Kidney epithelial cell (primary cell): ENCODE measurements around the gene H3-3A. TPM values are rescaled to one million over a fixed set of nuclear protein-coding genes. Genes with fewer than 3 reads are reported as not detected.

Source experiments
- DNase-seq: peaks from one replicate; pipeline ENCODE4 v3.0.0-alpha.2; 2010; ENCODE audit warnings: low read depth
- H3K27me3 ChIP-seq: 2 replicates; pipeline ENCODE4 v1.6.0; 2011; ENCODE audit warnings: low read length; ENCODE audit not compliant: control insufficient read depth, insufficient read depth
- H3K36me3 ChIP-seq: 2 replicates; pipeline ENCODE4 v1.5.1; 2011; ENCODE audit warnings: low read length; ENCODE audit not compliant: control insufficient read depth, insufficient read depth
- H3K4me3 ChIP-seq: 2 replicates; pipeline ENCODE4 v1.5.1; 2011; ENCODE audit warnings: low read depth, mild to moderate bottlenecking, control low read depth, low read length
- total RNA-seq: library from RNA; depleted of rRNA; stranded (reverse); fragments of >200 nt; gene quantifications from 2 replicates; pipeline ENCODE4 v1.2.3, GENCODE V29; 2015
- TF ChIP-seq, protein P1 (sequence below): IDR thresholded peaks from 2 replicates; pipeline ENCODE4 v1.5.1; 2011; ENCODE audit warnings: mild to moderate bottlenecking, moderate library complexity, low read length, control low read depth, inconsistent platforms; ENCODE audit not compliant: insufficient read depth, poor library complexity, severe bottlenecking

H3-3A gene
- total RNA-seq, 1 donor from 2014 or later: 353 TPM

DNA sequence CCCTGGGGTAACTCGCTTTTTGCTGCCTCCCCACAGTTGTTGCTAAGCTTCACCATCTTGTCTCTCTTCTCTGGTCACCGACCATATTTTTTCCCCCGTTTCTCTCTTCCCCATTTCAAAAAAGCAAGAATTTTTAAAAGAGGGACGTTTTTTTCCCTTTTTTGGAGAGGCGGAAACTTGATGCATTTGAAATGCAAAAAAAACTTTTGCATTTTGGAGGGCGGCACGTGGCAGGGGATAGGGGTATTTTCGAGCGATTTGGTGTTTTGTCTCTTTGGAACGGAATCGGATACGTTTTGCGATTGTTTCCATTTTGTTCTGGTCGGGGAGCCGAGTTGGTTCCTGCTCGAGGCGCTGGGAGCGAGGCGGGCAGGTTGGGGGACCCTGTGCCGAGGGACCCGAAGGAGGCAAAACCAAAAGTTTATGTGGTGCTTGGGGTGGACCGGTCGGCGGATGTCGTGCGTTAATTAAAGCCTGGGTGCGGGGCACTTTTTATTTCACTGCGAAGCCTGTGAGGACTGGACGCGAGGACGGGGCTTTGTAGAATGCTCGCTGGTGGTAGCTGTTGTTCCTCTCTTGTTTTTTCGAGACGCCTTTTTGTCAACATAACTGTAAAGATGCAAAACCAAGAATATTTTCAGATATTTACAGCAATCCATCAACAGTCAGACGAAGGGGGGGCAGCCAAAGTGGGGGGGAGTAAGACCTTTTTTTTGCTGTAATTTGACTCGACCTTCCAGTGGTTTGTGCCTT, 884 bp downstream of the H3-3A start:
- H3K4me3 ChIP-seq: peak overlapping the region; percentile 77
- TF ChIP-seq, protein P1, sequence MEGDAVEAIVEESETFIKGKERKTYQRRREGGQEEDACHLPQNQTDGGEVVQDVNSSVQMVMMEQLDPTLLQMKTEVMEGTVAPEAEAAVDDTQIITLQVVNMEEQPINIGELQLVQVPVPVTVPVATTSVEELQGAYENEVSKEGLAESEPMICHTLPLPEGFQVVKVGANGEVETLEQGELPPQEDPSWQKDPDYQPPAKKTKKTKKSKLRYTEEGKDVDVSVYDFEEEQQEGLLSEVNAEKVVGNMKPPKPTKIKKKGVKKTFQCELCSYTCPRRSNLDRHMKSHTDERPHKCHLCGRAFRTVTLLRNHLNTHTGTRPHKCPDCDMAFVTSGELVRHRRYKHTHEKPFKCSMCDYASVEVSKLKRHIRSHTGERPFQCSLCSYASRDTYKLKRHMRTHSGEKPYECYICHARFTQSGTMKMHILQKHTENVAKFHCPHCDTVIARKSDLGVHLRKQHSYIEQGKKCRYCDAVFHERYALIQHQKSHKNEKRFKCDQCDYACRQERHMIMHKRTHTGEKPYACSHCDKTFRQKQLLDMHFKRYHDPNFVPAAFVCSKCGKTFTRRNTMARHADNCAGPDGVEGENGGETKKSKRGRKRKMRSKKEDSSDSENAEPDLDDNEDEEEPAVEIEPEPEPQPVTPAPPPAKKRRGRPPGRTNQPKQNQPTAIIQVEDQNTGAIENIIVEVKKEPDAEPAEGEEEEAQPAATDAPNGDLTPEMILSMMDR: no peak
- H3K36me3 ChIP-seq: no peaks in the 10 kb centered on the region
- no peaks in the 10 kb centered on the region for H3K27me3 ChIP-seq
- no peak for DNase-seq

DNA sequence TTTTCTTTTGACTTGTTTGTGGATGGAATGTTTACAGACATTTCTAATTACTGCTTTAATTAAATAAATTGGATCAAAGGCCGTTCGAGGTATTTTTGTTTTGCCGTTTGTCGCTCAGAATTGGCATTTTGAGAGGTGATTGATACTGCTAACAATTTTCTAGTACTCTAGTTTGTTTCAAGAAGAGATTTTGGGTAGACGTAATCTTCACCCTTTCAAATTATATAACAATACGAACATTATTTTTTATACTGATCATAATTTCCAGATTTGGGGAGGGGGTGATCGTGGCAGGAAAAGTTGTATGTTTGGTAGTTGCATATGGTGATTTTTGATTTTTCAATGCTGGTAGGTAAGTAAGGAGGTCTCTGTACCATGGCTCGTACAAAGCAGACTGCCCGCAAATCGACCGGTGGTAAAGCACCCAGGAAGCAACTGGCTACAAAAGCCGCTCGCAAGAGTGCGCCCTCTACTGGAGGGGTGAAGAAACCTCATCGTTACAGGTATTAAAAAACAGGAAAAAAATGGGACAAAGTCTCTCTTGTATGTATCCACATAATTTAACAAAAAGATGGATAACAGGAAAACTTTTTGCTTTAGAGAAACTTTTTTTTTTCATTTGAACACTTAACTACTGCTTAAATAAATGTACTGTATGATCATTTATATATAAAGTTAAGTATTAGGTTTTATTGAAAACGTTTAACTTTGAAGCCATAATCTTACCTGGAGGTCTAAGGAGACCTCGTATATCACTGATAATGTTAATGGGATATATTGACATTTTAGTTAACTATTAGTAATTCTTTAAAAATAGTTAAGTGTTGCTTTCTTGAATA, 1.7 kb downstream of the H3-3A start:
- H3K36me3 ChIP-seq: no peaks in the 10 kb centered on the region
- no peaks in the 10 kb centered on the region for H3K27me3 ChIP-seq
- H3K4me3 ChIP-seq: peak overlapping the region; percentile 77
- no peak for DNase-seq
- TF ChIP-seq, protein P1: peak; percentile 60

DNA sequence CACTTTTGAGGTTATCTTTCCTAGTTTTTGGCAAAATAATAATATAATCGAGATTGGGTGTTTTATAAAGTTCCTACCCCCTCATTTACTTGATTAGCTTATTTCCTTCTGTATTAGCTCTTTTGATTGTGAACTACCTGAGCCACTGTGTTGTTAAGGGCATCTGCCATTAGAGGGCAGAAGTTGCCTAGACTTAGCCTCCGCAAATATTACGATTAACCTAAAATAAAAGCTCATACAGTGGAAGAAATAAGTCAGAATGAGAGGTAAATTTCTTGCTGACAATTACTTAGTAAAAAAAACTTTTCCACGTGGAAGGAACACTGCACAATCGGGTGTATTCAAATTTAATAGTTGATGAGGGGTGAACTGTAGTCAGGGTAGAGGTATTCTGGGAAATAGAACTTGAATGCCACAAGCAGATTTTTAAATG, 2.3 kb downstream of the H3-3A start:
- TF ChIP-seq, protein P1: peak; percentile 76
- peak overlapping the region; percentile 77 for H3K4me3 ChIP-seq
- no peak for DNase-seq
- H3K36me3 ChIP-seq: no peaks in the 10 kb centered on the region
- H3K27me3 ChIP-seq: no peaks in the 10 kb centered on the region

DNA sequence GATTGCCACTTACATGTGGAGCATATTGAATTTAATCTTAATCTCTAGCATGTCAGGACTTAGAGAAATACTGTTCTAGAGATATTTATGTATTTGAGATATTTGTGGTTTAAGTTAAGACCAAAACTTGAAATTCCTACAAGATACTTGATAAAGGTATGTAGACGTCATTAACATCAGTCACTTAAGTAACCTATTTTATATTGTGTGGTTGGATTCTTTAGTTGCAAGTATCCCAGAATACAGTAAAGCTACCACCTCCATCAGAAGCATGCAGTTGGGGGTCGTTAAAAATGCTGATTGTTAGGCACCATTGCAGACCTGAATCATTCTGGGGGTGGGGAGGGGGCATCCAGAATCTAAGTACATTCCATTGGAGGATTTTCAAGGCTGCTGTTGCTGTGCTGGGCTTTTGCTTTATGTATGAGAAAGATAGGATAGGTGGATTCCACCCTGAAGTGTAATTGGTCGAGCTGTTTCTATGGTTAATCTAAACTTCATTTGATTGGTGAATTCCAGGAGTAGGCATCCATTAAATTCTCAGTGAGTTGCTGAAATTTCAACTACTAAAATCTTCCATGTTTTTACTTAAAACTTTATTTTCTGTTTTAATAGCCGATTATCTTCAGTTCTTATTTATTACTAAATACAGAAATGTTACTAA, 4.0 kb downstream of the H3-3A start:
- TF ChIP-seq, protein P1: no peak
- DNase-seq: no peak
- no peak overlapping the region for H3K4me3 ChIP-seq
- H3K36me3 ChIP-seq: no peaks in the 10 kb centered on the region
- H3K27me3 ChIP-seq: no peaks in the 10 kb centered on the region

DNA sequence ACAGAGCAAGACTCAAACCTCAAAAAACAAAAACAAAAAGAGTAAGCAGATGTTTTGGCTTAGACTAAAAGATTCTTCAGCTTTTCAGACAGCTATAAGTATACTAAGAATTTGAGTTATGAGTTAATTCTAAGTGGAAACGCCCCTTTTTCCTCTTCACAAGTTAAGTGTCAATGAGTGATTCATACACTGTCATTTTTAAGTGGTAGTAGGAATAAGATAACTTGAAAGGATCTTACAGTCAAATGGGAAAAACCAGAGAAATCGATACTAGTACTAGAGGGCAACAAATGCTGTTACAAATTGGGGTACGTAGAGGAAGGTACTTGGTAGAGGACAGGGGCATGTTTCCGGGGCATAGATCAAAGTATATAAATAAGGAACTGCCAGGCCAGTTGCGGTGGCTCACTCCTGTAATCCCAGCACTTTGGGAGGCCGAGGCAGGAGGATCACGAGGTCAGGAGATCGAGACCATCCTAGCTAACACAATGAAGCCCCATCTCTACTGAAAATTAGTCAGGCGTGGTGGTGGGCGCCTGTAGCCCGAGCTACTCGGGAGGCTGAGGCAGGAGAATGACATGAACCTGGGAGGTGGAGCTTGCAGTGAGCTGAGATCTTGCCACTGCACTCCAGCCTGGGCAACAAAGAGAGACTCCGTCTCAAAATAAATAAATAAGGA, 7.4 kb downstream of the H3-3A start:
- Histone ChIP-seq H3K27me3 (no peaks in the 10 kb centered on the region), H3K36me3 (no peaks in the 10 kb centered on the region), H3K4me3 (no peak overlapping the region)
- DNase-seq: no peak
- TF ChIP-seq, protein P1: no peak
